H1 (cell line): ENCODE data around the gene MYO3A.

Source experiments
- GABPA ChIP-seq: IDR thresholded peaks from 2 replicates; pipeline ENCODE4 v1.6.1; 2011; ENCODE audit warnings: mild to moderate bottlenecking, low read length, moderate library complexity, borderline replicate concordance; ENCODE audit not compliant: insufficient read depth
- PHF8 ChIP-seq: fragments of 200-600 bp; sonication (generic); conservative IDR thresholded peaks from 2 replicates; pipeline ENCODE4 v1.7.1; 2012; ENCODE audit warnings: low read depth, mild to moderate bottlenecking, inconsistent platforms, low read length, moderate library complexity
- TF ChIP-seq, protein P1 (sequence below), 3 experiments: IDR thresholded peaks; 1 replicate in 2 of 3; 2 replicates in 1 of 3; pipeline versions ENCODE4 v1.5.1 to v1.6.1; 2011; ENCODE audit warnings: low read length in 3 of 3, mild to moderate bottlenecking in 3 of 3, inconsistent platforms in 2 of 3, low read depth in 1 of 3, moderate library complexity in 1 of 3; ENCODE audit not compliant: insufficient read depth in 1 of 3; ENCODE audit errors: control extremely low read depth in 1 of 3
- TF ChIP-seq, protein P2 (sequence below): IDR thresholded peaks from 2 replicates; pipeline ENCODE4 v1.6.1; 2011; ENCODE audit warnings: low read length, improper control_type of control experiment

GRCh38 chr10:26227786-26228185 lies 293.8 kb downstream of the MYO3A start:
- TF ChIP-seq, protein P1, sequence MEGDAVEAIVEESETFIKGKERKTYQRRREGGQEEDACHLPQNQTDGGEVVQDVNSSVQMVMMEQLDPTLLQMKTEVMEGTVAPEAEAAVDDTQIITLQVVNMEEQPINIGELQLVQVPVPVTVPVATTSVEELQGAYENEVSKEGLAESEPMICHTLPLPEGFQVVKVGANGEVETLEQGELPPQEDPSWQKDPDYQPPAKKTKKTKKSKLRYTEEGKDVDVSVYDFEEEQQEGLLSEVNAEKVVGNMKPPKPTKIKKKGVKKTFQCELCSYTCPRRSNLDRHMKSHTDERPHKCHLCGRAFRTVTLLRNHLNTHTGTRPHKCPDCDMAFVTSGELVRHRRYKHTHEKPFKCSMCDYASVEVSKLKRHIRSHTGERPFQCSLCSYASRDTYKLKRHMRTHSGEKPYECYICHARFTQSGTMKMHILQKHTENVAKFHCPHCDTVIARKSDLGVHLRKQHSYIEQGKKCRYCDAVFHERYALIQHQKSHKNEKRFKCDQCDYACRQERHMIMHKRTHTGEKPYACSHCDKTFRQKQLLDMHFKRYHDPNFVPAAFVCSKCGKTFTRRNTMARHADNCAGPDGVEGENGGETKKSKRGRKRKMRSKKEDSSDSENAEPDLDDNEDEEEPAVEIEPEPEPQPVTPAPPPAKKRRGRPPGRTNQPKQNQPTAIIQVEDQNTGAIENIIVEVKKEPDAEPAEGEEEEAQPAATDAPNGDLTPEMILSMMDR (IDR thresholded peaks at IDR 0.05; ENCODE audit: control extremely low read depth in 1 of 3, insufficient read depth in 1 of 3, low read depth in 1 of 3, low read length in 3 of 3): no peak
- no peak for TF ChIP-seq GABPA
- no peak for TF ChIP-seq PHF8
- TF ChIP-seq, protein P2, sequence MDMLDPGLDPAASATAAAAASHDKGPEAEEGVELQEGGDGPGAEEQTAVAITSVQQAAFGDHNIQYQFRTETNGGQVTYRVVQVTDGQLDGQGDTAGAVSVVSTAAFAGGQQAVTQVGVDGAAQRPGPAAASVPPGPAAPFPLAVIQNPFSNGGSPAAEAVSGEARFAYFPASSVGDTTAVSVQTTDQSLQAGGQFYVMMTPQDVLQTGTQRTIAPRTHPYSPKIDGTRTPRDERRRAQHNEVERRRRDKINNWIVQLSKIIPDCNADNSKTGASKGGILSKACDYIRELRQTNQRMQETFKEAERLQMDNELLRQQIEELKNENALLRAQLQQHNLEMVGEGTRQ: no peak
